GM18498 (cell line): ENCODE data around the gene TOMM40L.

Experiments used
- ATAC-seq: cut with Tn5 transposase; IDR thresholded peaks from one replicate; pipeline ENCODE4 v1.9.1; 2021; ENCODE audit warnings: mild to moderate bottlenecking, moderate library complexity; ENCODE audit not compliant: unreplicated experiment

The TOMM40L gene

GRCh38 chr1:161196521-161197451 is 29.1 kb upstream of the TOMM40L start:
- no peak for ATAC-seq

DNA sequence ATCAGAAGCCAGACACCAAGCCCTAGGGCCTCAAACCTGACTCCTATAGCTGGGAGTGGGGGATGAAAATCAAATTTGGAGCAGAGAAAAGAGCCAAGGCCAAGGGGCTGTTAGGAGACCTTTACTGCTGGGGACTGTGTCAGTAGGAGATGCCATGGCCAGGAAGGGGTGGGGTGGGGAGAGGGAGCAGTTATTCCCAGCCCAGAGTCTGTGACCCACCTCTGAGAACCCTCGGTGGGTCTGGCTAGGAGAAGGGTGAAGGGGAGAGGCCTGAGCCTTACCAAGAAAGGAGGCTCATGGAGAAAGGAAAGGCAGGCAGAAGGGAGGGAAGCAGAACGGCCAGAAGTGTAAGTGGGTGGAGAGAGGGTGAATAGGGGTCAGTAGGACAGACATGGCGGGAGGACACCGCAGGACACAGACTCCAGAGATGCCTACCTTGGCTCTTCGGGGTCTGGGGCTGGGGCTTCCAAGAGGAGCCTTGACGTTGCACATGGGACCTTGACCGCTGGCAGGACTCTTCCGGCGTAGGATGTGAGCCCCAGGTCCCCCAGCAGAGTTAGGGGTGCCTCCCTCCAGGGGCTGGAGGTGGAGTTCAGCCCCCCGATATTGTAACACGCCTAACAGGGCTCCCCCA is 28.2 kb upstream of the TOMM40L start:
- ATAC-seq = no peak

- no peak for ATAC-seq
Observed at GRCh38 chr1:161198194-161198896, 27.5 kb upstream of the TOMM40L start.

GRCh38 chr1:161198897-161199431 is 26.9 kb upstream of the TOMM40L start, which contains the start of gene ADAMTS4:
TSS of gene ADAMTS4 (minus strand) at chr1:161199054. CDS start at chr1:161198627, 427 bp downstream.
- no peak for ATAC-seq

DNA sequence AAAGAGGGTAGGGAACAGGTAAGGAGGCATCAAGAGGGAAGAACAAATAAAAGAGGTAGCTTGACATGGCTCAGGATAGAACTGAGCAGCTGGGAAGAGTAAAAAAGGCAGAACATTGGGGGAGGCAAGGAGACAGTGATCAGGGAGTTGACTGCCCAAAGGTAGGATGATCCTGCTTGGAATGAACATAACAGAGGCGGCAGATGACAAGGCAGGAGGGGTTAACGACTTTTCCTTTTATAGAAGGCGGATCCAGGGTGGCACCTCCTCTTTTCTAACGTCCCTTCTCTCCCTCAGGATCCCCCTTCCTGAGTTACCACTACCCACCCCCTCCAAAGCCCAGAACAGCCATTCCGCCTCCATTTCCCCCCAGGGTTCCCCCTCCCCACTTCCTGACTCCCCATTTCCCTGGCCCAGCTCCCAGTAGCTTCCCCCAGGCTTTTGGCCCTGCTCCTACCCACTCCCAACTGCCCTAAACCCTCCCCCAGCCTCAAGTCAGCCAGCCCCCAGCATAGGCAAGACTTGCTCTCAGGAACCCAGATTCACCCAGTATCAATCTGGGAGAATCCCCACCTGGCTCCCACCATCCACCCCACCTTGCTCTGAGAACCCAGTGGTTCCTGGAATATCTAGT is 26.2 kb upstream of the TOMM40L start:
- ATAC-seq = no peak

DNA sequence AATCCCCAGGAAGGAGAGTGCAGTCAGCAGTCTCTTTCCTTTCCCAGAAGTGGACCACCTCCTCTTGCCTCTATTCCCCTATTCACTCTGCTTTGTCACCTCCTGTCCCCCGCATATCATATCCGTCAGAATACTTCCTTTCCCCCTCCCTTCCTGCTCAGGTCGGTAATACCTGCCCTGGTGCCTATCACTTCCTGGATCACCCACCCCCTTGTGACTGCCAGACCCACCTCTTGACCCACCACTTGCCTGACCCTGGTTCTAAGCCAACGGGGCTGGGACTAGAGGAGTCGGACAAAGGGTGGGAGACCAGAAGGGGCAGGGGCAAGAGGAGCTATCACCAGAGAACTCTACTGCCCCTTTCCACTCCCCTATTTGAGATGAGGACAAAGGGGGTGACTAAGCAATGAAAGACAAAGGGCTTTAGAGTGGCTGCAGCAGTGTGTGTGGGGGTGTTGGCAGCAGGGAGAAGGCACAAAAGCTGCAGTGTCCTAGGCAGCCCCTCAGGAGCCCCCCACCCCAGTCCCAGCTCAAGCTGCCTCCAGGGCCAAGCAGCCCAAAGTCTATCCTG is 25.4 kb upstream of the TOMM40L start:
- ATAC-seq = no peak

- no peak for ATAC-seq
Observed at GRCh38 chr1:161200992-161201835, 24.6 kb upstream of the TOMM40L start.

GRCh38 chr1:161201836-161202712 is 23.8 kb upstream of the TOMM40L start, which contains the start of gene NDUFS2:
TSS of gene NDUFS2 (plus strand) at chr1:161202367. CDS start at chr1:161202386, 19 bp downstream.
- peak; percentile 94 for ATAC-seq

DNA sequence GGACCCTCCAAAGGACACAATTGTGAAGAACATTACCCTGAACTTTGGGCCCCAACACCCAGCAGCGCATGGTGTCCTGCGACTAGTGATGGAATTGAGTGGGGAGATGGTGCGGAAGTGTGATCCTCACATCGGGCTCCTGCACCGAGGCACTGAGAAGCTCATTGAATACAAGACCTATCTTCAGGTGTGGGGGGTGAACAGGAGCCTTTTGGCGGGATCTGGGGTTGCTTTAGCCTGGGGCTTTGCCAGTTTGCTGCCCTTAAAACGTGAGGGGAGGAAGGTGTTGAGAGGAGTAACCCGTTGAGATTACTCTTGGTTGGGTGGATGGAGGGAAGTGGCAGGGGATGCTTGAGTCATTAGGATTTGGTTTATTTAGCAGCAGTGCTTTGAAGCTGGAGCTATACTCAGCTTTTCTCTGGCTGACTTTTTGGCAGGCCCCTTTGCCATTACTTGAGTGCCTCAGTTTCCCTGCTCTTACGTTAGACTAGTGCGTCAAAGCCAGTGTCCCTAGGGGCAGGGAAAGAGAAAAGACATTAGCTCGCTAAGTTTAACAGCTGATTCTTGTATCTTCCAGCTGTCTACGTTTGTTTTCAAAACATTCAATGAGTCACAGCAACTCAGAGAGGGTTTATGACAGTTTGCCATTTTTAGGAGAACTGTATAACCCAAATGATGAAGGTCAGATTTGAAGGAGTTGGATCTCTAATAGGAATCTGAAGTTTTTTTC is 19.3 kb upstream of the TOMM40L start:
- ATAC-seq = no peak

- no peak for ATAC-seq
Observed at GRCh38 chr1:161207173-161207572, 18.7 kb upstream of the TOMM40L start.

- peak; percentile 81 for ATAC-seq
Observed at GRCh38 chr1:161209790-161210409, 16.0 kb upstream of the TOMM40L start.

DNA sequence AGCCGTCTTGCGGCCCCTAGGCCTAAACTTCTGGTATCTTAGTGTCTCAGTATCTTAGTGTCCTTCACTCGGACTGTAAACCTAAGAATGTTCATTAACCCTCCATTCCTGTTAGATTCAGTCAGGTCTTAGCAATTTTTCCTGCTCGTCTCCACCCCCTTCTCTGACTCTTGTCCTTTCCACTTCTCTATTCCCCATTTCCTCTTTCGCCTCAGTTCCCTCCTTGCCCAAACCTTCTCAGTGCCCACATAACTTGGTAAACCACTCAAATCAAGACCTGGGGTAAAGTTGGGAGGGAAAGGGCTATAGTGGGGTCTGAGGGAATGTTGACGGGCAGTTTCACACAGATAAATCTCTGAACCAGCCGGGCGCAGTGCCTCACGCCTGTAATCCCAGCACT is 11.5 kb upstream of the TOMM40L start:
- ATAC-seq = no peak

- ATAC-seq = no peak
Observed at GRCh38 chr1:161215076-161215475, 10.8 kb upstream of the TOMM40L start, which contains the start of gene FCER1G. TSS of gene FCER1G (plus strand) at chr1:161215295. CDS start at chr1:161215322, 27 bp downstream.

- peak; percentile 85 for ATAC-seq
Observed at GRCh38 chr1:161216945-161217712, 8.7 kb upstream of the TOMM40L start.

GRCh38 chr1:161217831-161218230 is 8.0 kb upstream of the TOMM40L start:
- ATAC-seq = no peak

- no peak for ATAC-seq
Observed at GRCh38 chr1:161218301-161219077, 7.4 kb upstream of the TOMM40L start.
